Endothelial cell of umbilical vein (primary cell): ENCODE data around the gene UPK3A. TPM values are rescaled to one million over a fixed set of nuclear protein-coding genes. Genes with fewer than 3 reads are reported as not detected.

ENCODE experiments used
- BruUV-seq: library from RNA; stranded (reverse); fragments of 400-500 nt; replicated peaks from 2 replicates; lab custom pipeline; 2021; lab: Mats Ljungman, UMichigan
- CTCF ChIA-PET: fragments of 300-600, 350-600 bp; sonication (Branson Sonifier 250); formaldehyde crosslinking; loops from one replicate; lab custom pipeline; 2021; ENCODE audit warnings: antibody characterized with exemption, inconsistent platforms; lab: Charles Lee
- POLR2A ChIA-PET: fragments of 300-600, 350-600 bp; sonication (Branson Sonifier 250); formaldehyde crosslinking; loops from one replicate; lab custom pipeline; 2021; ENCODE audit warnings: antibody characterized with exemption, inconsistent platforms; lab: Charles Lee
- DNase-seq: peaks from one replicate; pipeline ENCODE4 v3.0.0-alpha.2; 2011; ENCODE audit warnings: low read depth, low spot score
- FAIRE-seq: peaks from 2 replicates; lab custom pipeline; 2011; peaks lifted over from hg19 to GRCh38; lab: Jason Lieb, UNC
- H2AFZ ChIP-seq: 2 replicates; pipeline ENCODE4 v1.6.0; 2012; ENCODE audit warnings: low read depth, low read length, control low read depth, inconsistent platforms
- H3K27ac ChIP-seq: 2 replicates; pipeline ENCODE4 v1.5.1; 2011; ENCODE audit warnings: low read depth, mild to moderate bottlenecking, control low read depth, low read length, moderate library complexity; ENCODE audit not compliant: insufficient read depth
- H3K27me3 ChIP-seq, 2 experiments: 2 replicates each; pipeline versions ENCODE4 v1.6.0 to v1.6.1; 2011; ENCODE audit warnings: low read length in 2 of 2, mixed read lengths in 1 of 2; ENCODE audit not compliant: control insufficient read depth in 2 of 2, insufficient read depth in 2 of 2
- H3K36me3 ChIP-seq, 2 experiments: 2 replicates in 1 of 2; 3 replicates in 1 of 2; pipeline ENCODE4 v1.5.1; 2011; ENCODE audit warnings: low read length in 2 of 2, mild to moderate bottlenecking in 1 of 2, moderate library complexity in 1 of 2; ENCODE audit not compliant: control insufficient read depth in 2 of 2, insufficient read depth in 2 of 2; ENCODE audit errors: extremely low read depth in 1 of 2
- H3K4me1 ChIP-seq: 3 replicates; pipeline ENCODE4 v1.5.1; 2011; ENCODE audit warnings: mild to moderate bottlenecking, low read length; ENCODE audit not compliant: control insufficient read depth, insufficient read depth; ENCODE audit errors: extremely low read depth
- H3K4me2 ChIP-seq: 2 replicates; pipeline ENCODE4 v1.6.1; 2011; ENCODE audit warnings: low read length, control low read depth, mixed read lengths; ENCODE audit not compliant: insufficient read depth
- H3K4me3 ChIP-seq, 3 experiments: fragments of 200-600 bp in 1 of 3; sonication (generic), shearing (Covaris generic) in 1 of 3; replicated peaks in 1 of 3; 2 replicates each; pipeline ENCODE4 v1.5.1; 2011 to 2016; ENCODE audit warnings: control low read depth in 3 of 3, low read length in 3 of 3, mild to moderate bottlenecking in 2 of 3, inconsistent platforms in 1 of 3, low read depth in 1 of 3, moderate library complexity in 1 of 3; ENCODE audit not compliant: insufficient read depth in 1 of 3
- H3K79me2 ChIP-seq: 2 replicates; pipeline ENCODE4 v1.6.0; 2012; ENCODE audit warnings: low read length, inconsistent platforms; ENCODE audit not compliant: control insufficient read depth, insufficient read depth
- H3K9ac ChIP-seq: replicated peaks from 2 replicates; pipeline ENCODE3; 2011; ENCODE audit warnings: low read length, control low read depth; ENCODE audit not compliant: insufficient read depth; ENCODE audit errors: extremely low read depth
- H3K9me1 ChIP-seq: replicated peaks from 3 replicates; pipeline ENCODE4 v1.6.0; 2011; ENCODE audit warnings: mild to moderate bottlenecking, low read length; ENCODE audit not compliant: control insufficient read depth, insufficient read depth; ENCODE audit errors: extremely low read depth
- H3K9me3 ChIP-seq: replicated peaks from 2 replicates; pipeline ENCODE4 v1.5.1; 2012; ENCODE audit warnings: low read length, inconsistent platforms; ENCODE audit not compliant: control insufficient read depth, insufficient read depth
- H4K20me1 ChIP-seq: replicated peaks from 2 replicates; pipeline ENCODE3; 2011; ENCODE audit warnings: mild to moderate bottlenecking, low read length; ENCODE audit not compliant: control insufficient read depth, insufficient read depth; ENCODE audit errors: extremely low read depth
- CTCF ChIP-seq, 2 donors: IDR thresholded peaks; 1 replicate in 1 of 2; 2 replicates in 1 of 2; pipeline ENCODE4 v1.5.1; 2011; ENCODE audit warnings: low read length in 2 of 2, mild to moderate bottlenecking in 2 of 2, moderate library complexity in 2 of 2, control low read depth in 1 of 2, inconsistent platforms in 1 of 2, low read depth in 1 of 2; ENCODE audit not compliant: insufficient read depth in 1 of 2; ENCODE audit errors: extremely low read depth in 1 of 2
- EZH2 ChIP-seq: IDR thresholded peaks from 2 replicates; pipeline ENCODE4 v1.6.1; 2012; ENCODE audit warnings: borderline replicate concordance, low read depth, mild to moderate bottlenecking, moderate library complexity, low read length, inconsistent platforms; ENCODE audit not compliant: severe bottlenecking
- FOS ChIP-seq: IDR thresholded peaks from 2 replicates; pipeline ENCODE4 v1.6.1; 2011; ENCODE audit warnings: mild to moderate bottlenecking, low read length, moderate library complexity, borderline replicate concordance; ENCODE audit not compliant: insufficient read depth
- GATA2 ChIP-seq: IDR thresholded peaks from 2 replicates; pipeline ENCODE4 v1.7.0; 2011; ENCODE audit warnings: low read depth, mild to moderate bottlenecking, moderate library complexity, mixed read lengths, low read length; ENCODE audit not compliant: insufficient read length, insufficient read depth
- JUN ChIP-seq: IDR thresholded peaks from 2 replicates; pipeline ENCODE4 v1.6.1; 2011; ENCODE audit warnings: borderline replicate concordance, low read depth; ENCODE audit not compliant: insufficient read length, insufficient read depth
- MYC ChIP-seq: IDR thresholded peaks from one replicate; pipeline ENCODE4 v1.6.1; 2011; ENCODE audit warnings: mild to moderate bottlenecking, low read depth, low read length
- POLR2A ChIP-seq: IDR thresholded peaks from 2 replicates; pipeline ENCODE4 v1.6.1; 2012; ENCODE audit warnings: low read depth, mild to moderate bottlenecking, control low read depth, low read length
- POLR2AphosphoS5 ChIP-seq: IDR thresholded peaks from 2 replicates; pipeline ENCODE4 v1.6.1; 2012; ENCODE audit warnings: low read depth, mild to moderate bottlenecking, control low read depth, low read length, moderate library complexity; ENCODE audit not compliant: insufficient read depth
- dilution Hi-C: fragments of 300-500 bp; cut with MboI; formaldehyde crosslinking; loops from one replicate; pipeline ENCODE4 v1.15.0; 2019; ENCODE audit warnings: low sequenced_read_pairs; ENCODE audit not compliant: extremely low pct_ligation_motif_present
- intact Hi-C: fragments of 100-400 bp; cut with micrococcal nuclease; formaldehyde crosslinking; loops from one replicate; pipeline ENCODE4 v1.10.0; 2022
- polyA plus RNA-seq, 4 experiments: library from polyadenylated mRNA; depleted of rRNA in 3 of 4; stranded (reverse) in 3 of 4; unstranded in 1 of 4; fragments of >200 nt; gene quantifications; 2 replicates each; pipeline versions ENCODE4 v1.2.1 to v1.2.3, GENCODE V29; 2011 to 2012; ENCODE audit warnings: missing spikeins in 1 of 4
- total RNA-seq: library from RNA; stranded (reverse); gene quantifications from 2 replicates; pipeline ENCODE4 v1.2.3, GENCODE V29; 2021
- TF ChIP-seq, protein P1 (sequence below): IDR thresholded peaks from 2 replicates; pipeline ENCODE4 v1.6.1; 2011; ENCODE audit not compliant: insufficient read depth, insufficient read length

UPK3A gene
- total and polyA plus RNA-seq, 2 donors (not counting 3 experiments of a cell fraction or from before 2014, with no cell fraction given): not detected

- dilution Hi-C loops (no loop called here), intact Hi-C loops (loop anchor here (5.0 kb wide), 1 partner anchor 83 kb away; the partner anchor contains the start of gene NUP50)
- no peak overlapping the region for H3K4me3 ChIP-seq
- no peaks in the 10 kb centered on the region for H3K9me3 ChIP-seq
- peaks cover 20% of the 10 kb centered on the region for H3K4me1 ChIP-seq
- no peak for FAIRE-seq
- no peaks in the 10 kb centered on the region for H4K20me1 ChIP-seq
- H3K9me1 ChIP-seq: no peaks in the 10 kb centered on the region
- no peak for DNase-seq
- no peaks in the 10 kb centered on the region for H3K79me2 ChIP-seq
- CTCF ChIA-PET: interaction anchor here (1.3 kb wide), 1 partner anchor 37 kb away, joined by 3 read pairs; no protein-coding TSS in a partner anchor
- POLR2A ChIA-PET: no interaction called here
- TF ChIP-seq, protein P1, sequence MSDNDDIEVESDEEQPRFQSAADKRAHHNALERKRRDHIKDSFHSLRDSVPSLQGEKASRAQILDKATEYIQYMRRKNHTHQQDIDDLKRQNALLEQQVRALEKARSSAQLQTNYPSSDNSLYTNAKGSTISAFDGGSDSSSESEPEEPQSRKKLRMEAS: no peak
- TF ChIP-seq FOS: no peak
- TF ChIP-seq POLR2A: no peak
- TF ChIP-seq MYC: no peak
- no peak for TF ChIP-seq GATA2
- TF ChIP-seq EZH2: no peak
- TF ChIP-seq CTCF (IDR thresholded peaks at IDR 0.05; ENCODE audit: extremely low read depth in 1 of 2, insufficient read depth in 1 of 2, low read depth in 1 of 2, low read length in 2 of 2): no peak
- no peak for TF ChIP-seq POLR2AphosphoS5
- no peak for TF ChIP-seq JUN
- BruUV-seq: no TSS peak
- no peak overlapping the region for H3K9ac ChIP-seq
- no peak overlapping the region for H3K27ac ChIP-seq
- H3K4me2 ChIP-seq: no peak overlapping the region
- H3K27me3 ChIP-seq: no peaks in the 10 kb centered on the region
- no peaks in the 10 kb centered on the region for H3K36me3 ChIP-seq
- no peak overlapping the region for H2AFZ ChIP-seq
These were observed 39.8 kb upstream of the UPK3A start for GRCh38 chr22:45244916-45245315.
